HG03095 (cell line): ENCODE measurements around the gene AIF1L.

Experiments used
- ATAC-seq: cut with Tn5 transposase; IDR thresholded peaks from one replicate; pipeline ENCODE4 v1.9.1; 2021; ENCODE audit warnings: moderate library complexity; ENCODE audit not compliant: unreplicated experiment

The AIF1L gene

GRCh38 chr9:131076347-131077195, 19.8 kb upstream of the AIF1L start:
- no peak for ATAC-seq

GRCh38 chr9:131078427-131079366, 17.6 kb upstream of the AIF1L start:
- ATAC-seq = no peak

- no peak for ATAC-seq
Observed at GRCh38 chr9:131080589-131080988, 15.7 kb upstream of the AIF1L start.

- ATAC-seq = no peak
Observed at GRCh38 chr9:131081868-131082267, 14.5 kb upstream of the AIF1L start.

- no peak for ATAC-seq
Observed at GRCh38 chr9:131082774-131083512, 13.4 kb upstream of the AIF1L start.

GRCh38 chr9:131084661-131085369, 11.5 kb upstream of the AIF1L start:
- no peak for ATAC-seq

- ATAC-seq = no peak
Observed at GRCh38 chr9:131085370-131086122, 10.8 kb upstream of the AIF1L start.

- ATAC-seq = no peak
Observed at GRCh38 chr9:131087354-131087893, 8.9 kb upstream of the AIF1L start.

- no peak for ATAC-seq
Observed at GRCh38 chr9:131090025-131090787, 6.1 kb upstream of the AIF1L start.

- ATAC-seq = no peak
Observed at GRCh38 chr9:131091352-131091992, 4.9 kb upstream of the AIF1L start.

GRCh38 chr9:131092030-131092429, 4.3 kb upstream of the AIF1L start:
- ATAC-seq = no peak

GRCh38 chr9:131092548-131093440, 3.5 kb upstream of the AIF1L start:
- no peak for ATAC-seq

GRCh38 chr9:131094015-131094414, 2.3 kb upstream of the AIF1L start:
- ATAC-seq = no peak

- ATAC-seq = no peak
Observed at GRCh38 chr9:131094622-131095021, 1.7 kb upstream of the AIF1L start.

GRCh38 chr9:131095666-131096268, 564 bp upstream of the AIF1L start:
- no peak for ATAC-seq

GRCh38 chr9:131097126-131097947, 1.0 kb downstream of the AIF1L start:
- no peak for ATAC-seq
